ENCODE results near the gene PPIA. TPM values are rescaled to one million over a fixed set of nuclear protein-coding genes. Genes with fewer than 3 reads are reported as not detected.

The PPIA gene
- total RNA-seq, 1 donor = 2,422 TPM

GRCh38 chr7:44805950-44806349 lies 9.5 kb downstream of the PPIA start:
- no peak for TF ChIP-seq CTCF (IDR thresholded peaks at IDR 0.05; ENCODE audit: insufficient read depth, low read depth, low read length)
- no peak for DNase-seq (ENCODE audit: low read depth)
- no peak overlapping the region for H3K4me3 ChIP-seq (ENCODE audit: low read depth, low read length)

DNA sequence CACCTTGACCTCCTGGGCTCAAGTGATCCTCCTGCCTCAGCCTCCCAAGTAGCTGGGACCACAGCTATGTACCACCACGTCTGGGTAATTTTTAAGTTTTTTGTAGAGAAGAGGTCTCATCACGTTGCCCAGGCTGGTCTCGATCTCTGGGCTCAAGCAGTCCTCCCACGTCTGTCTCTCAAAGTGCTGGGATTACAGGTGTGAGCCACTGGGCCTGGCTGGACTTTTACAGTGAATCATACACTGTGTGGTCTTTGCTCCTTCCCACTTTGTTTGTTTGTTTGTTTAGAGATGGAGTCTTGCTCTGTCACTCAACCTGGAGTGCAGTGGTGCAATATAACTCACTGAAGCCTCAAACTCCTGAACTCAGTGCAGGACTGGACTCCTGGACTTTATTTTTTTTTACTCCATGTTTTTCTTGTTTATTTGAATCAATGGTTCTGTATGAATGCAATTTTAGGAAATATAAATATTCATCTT lies 12.5 kb downstream of the PPIA start:
- DNase-seq (ENCODE audit: low read depth) = no peak
- no peak for TF ChIP-seq CTCF (IDR thresholded peaks at IDR 0.05; ENCODE audit: insufficient read depth, low read depth, low read length)
- no peak overlapping the region for H3K4me3 ChIP-seq (ENCODE audit: low read depth, low read length)

- no peak for TF ChIP-seq CTCF (IDR thresholded peaks at IDR 0.05; ENCODE audit: insufficient read depth, low read depth, low read length)
- no peak for DNase-seq (ENCODE audit: low read depth)
- H3K4me3 ChIP-seq (ENCODE audit: low read depth, low read length) = no peak overlapping the region
These were observed 14.6 kb downstream of the PPIA start for GRCh38 chr7:44811093-44811492.

DNA sequence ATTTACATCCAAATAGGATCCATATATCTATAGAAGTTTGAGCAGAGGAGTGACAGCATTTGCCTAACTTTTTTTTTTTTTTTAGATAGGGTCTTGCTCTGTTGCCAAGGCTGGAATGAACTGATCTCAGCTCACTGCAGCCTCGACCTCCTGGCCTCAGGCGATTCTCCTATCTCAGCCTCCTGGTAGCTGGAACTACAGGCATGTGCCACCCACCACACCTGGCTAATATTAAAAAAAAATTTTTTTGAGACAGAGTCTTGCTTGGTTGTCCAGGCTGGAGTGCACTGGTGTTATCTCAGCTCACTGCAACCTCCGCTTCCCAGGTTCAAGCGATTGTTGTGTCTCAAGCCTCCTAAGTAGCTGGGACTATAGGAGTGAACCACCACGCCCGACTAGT lies 15.1 kb downstream of the PPIA start:
- H3K4me3 ChIP-seq (ENCODE audit: low read depth, low read length) = no peak overlapping the region
- TF ChIP-seq CTCF (IDR thresholded peaks at IDR 0.05; ENCODE audit: insufficient read depth, low read depth, low read length) = no peak
- no peak for DNase-seq (ENCODE audit: low read depth)

DNA sequence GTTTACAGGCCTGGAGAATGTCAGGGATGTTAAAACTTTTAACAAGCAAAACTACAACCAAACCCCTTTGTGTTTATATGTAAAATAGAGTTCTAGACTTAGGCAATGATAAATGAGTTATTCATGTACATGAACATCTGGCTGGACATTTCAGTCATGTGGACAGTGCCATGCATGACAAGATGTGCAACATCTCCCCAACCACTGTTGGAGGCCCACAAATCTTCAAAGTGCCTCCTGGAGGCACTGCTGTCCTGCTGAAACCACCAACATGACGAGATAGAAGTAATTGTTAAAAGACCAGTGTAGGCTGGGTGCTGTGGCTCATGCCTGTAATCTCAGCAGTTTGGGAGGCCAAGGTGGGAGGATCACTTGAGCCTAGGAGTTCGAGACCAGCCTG lies 18.4 kb downstream of the PPIA start:
- no peak overlapping the region for H3K4me3 ChIP-seq (ENCODE audit: low read depth, low read length)
- TF ChIP-seq CTCF (IDR thresholded peaks at IDR 0.05; ENCODE audit: insufficient read depth, low read depth, low read length) = no peak
- peak; percentile 19 for DNase-seq (ENCODE audit: low read depth)

- no peak for DNase-seq (ENCODE audit: low read depth)
- no peak overlapping the region for H3K4me3 ChIP-seq (ENCODE audit: low read depth, low read length)
- TF ChIP-seq CTCF (IDR thresholded peaks at IDR 0.05; ENCODE audit: insufficient read depth, low read depth, low read length) = no peak
These were observed 22.8 kb downstream of the PPIA start for GRCh38 chr7:44819292-44819691.

- no peak for TF ChIP-seq CTCF (IDR thresholded peaks at IDR 0.05; ENCODE audit: insufficient read depth, low read depth, low read length)
- H3K4me3 ChIP-seq (ENCODE audit: low read depth, low read length) = no peak overlapping the region
- DNase-seq (ENCODE audit: low read depth) = no peak
These were observed 26.8 kb downstream of the PPIA start for GRCh38 chr7:44823255-44823781.
